GM21529 (cell line): ENCODE results near the gene RASGRP3.

Source experiments
- ATAC-seq: cut with Tn5 transposase; IDR thresholded peaks from one replicate; pipeline ENCODE4 v1.9.1; 2021; ENCODE audit not compliant: unreplicated experiment

The RASGRP3 gene

GRCh38 chr2:33573657-33574056 lies 97.2 kb downstream of the RASGRP3 start:
- no peak for ATAC-seq

DNA sequence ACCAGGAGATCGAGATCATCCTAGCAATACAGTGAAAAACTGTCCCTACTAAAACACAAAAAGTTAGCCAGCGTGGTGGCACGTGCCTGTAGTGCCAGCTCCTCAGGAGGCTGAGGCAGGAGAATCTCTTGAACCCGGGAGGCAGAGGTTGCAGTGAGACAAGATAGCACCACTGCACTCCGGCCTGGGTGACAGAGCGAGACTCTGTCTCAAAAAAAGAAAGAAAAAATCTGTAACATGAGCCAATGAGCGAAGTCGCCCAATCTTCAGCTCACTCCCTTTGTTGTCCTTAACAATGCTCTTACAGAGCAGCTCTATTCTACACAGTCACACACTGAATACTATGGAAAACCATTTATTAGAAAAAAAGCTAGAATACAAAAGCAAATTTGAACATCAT lies 100.6 kb downstream of the RASGRP3 start:
- ATAC-seq: no peak

DNA sequence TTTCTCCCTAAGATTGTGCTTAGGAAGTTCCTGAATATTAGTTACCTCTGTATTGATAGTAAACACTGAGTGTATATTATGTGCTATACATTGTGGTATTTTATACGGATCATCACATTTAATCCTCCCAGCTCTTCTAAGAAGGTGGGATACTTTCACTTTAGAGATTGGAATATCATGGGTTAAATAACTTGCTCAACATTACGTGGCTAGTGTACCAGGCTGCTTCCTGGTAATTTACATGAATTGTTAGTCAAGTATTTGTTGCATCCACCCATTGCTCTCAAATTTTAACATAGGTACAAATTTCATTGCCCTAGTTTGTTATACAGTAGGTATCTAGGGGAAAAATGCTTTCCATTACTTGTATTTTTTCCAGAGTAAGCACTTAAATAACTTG lies 101.2 kb downstream of the RASGRP3 start:
- no peak for ATAC-seq

DNA sequence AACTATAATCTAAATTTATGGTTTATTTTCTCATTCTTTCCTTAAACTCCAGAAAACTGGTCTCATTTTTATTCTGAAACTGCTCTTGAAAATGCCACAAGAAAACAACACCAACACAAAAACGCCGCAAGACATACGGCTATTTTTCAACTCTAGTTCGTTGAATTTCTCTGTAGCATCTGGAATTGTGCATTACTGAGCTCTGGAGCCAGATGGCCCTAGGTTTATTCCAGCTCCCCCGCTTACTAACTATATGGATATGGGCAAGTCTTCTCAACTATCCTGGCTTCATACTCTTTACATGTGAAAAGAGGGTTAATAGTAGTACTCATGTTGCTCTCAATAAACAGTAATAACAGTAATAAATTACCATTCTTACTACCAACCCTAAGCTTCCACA lies 102.8 kb downstream of the RASGRP3 start:
- no peak for ATAC-seq

GRCh38 chr2:33581872-33582271 lies 105.4 kb downstream of the RASGRP3 start:
- no peak for ATAC-seq

DNA sequence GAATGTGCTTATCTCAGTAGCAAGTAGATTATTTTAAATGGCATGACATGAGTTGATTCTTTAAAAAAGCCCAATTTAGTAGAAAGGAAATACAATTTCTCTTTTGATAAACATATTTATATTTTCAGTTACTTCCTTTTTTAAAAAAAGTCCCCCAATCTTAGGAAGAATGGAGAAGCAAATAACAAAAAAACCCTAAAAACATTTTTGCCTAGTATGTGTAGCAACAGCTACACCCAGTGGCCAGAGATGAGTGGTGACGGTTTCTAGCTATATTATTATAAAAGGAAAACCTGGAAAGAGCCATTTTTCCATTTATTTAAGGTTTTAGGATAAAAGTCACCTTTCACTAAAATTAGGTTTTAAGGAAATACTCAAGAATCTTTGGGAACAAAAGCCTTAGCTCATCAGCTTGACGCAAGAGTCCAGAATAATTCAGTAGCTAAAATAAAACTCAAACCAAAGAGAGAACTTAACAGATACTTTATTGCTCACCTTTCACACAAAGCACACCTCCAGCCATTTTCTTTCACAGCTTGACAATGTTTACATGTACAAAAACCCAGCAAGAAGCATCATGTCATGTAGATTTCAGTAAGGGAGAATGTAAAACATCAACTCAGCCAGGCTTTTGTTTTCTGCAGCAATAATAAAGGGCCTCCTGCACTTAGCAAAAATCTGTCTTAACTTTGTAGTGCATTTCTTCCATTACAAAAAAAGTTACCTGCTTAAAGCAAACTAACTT lies 106.9 kb downstream of the RASGRP3 start:
- peak; percentile 77 for ATAC-seq

DNA sequence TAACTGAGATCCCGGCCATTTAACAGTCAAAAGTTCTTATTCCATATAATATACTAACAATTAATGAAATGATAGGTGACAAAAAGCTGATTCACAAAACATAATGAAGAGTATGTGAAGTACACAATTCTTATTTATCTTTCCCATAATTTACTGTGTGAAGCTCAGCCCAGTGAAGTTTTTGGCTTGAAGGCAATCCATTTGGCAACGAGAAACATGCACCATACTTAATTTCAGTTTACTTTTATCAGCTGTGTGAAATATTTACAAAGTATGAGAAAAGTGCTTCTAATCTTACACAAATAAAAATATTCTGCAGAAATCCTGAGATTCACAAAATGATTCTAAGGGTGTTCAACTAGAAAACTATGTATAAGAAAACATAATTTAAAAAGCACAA lies 110.3 kb downstream of the RASGRP3 start:
- ATAC-seq: no peak

- ATAC-seq: no peak
Measured at GRCh38 chr2:33588232-33588631, 111.8 kb downstream of the RASGRP3 start.

DNA sequence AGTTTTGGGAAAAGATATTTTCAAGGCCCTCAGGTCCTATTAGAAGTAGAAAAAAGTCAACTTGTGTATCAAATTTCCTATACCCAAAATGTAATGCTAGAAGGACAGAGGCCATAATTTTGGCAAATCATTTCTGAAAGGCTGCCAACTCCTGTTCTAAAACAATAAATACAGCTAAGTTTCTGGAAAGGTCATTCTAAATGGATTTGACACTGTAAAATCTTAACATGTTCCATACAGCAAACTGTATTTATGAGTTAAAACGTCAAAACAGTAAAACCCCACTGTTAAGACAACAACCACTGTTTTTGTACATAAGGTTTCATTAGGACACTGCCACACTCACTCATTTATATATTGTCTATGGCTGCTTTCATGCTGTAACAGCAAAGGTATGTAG lies 113.0 kb downstream of the RASGRP3 start:
- ATAC-seq: no peak

GRCh38 chr2:33595385-33595784 lies 118.9 kb downstream of the RASGRP3 start:
- no peak for ATAC-seq

GRCh38 chr2:33597026-33597425 lies 120.6 kb downstream of the RASGRP3 start:
- no peak for ATAC-seq

GRCh38 chr2:33598561-33599174 lies 122.2 kb downstream of the RASGRP3 start:
- ATAC-seq: peak; percentile 54

DNA sequence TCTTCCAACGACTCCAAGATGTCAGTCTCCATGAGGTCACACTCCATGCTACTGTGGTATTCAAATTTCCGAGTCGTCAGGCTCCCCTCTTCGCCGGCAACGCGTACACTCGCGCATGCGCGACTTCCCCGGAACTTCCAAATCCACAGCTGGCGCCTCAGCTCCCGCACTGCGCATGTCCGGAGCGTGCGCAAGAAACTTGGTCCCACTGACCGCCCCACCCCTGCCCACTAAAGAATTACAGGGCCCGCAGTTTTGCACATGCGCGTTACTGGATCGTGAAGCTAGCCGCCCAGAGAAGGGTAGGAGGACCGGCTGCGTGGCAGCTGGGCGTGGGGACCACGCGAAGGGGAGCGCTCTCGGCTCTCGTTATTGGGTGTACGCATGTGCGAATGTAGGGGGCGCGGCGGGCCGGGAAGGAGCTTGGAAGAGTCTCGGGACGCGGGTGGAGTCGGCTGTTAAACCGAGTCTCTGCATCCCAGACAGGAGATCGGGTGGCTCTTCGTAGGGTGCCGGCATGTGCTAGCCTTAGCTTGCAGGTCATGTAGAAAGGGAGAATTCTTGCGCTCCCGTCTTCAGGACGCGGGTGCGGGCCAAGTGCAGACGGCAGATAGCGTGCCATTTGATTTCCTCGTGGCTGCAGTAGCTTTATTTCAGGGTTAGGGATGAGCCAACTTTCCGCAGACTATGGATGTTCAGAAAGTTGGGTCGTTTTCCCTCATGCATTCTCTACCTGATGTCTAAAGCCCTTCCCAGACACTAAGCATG lies 122.9 kb downstream of the RASGRP3 start, which contains the start of gene FAM98A:
FAM98A (minus strand) TSS at position 125 of the 768 bp plus-strand sequence; CDS start at position 47, 78 bp downstream.
- peak; percentile 89 for ATAC-seq

DNA sequence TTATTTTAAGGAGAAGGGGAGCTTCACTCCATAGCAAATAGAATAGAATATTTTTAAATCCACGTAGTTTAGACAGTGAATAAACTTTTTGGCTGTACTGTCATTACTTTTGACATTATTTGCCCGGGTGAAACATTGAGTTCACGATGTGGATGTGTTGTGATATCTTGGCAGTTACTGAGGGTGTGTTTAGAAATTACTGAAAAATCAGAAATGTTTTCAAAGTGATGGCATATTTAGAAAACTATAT lies 123.4 kb downstream of the RASGRP3 start:
- ATAC-seq: no peak

DNA sequence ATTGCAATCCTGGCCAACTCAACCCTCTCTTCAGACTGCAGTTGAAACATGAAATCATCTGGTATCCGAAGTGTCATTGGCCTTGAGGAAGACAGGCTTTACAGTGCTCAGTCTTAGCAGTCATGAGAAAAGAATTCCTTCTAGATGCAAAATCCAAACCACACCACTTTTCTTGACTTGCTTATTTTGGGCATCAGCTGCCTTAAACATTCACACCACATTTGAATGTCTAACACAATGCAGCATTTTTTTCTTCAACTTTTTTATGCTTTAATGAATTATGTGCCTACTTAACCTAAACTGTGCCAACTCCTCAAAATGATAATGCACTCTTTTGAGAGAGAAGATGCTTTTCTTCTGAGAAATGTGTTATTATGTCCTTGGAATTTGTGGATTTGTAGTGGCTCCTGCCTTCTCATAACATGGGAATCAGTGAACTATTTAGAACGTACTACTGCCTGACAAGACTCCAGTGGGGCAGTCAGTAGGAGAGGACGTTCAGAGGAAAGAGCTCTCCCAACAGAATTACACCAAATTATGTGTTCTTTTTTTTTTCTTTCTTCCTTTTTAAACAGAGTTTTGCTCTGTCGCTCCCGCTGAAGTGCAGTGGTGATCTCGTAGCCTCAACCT lies 125.9 kb downstream of the RASGRP3 start:
- ATAC-seq: no peak

- no peak for ATAC-seq
Measured at GRCh38 chr2:33603416-33603815, 127.0 kb downstream of the RASGRP3 start.

DNA sequence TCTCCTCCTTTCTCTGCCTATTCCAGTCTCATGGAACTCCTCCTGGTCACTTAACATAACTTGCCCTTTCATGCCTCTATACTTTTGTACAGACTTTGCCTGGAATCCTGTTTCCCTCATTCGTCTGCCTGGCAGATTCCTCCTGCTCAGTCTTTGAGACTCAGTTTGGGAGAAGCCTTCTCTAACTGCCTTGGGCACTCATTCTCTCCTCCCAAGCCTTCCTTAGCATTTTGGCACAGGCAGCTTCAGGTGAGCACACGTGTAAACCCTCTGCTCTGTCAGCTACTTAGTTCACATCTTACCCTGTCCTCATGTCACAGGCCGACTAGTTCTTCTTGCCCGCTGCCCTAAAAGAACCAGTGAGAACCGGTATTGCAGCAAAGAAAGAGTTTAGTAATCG lies 128.6 kb downstream of the RASGRP3 start:
- no peak for ATAC-seq

DNA sequence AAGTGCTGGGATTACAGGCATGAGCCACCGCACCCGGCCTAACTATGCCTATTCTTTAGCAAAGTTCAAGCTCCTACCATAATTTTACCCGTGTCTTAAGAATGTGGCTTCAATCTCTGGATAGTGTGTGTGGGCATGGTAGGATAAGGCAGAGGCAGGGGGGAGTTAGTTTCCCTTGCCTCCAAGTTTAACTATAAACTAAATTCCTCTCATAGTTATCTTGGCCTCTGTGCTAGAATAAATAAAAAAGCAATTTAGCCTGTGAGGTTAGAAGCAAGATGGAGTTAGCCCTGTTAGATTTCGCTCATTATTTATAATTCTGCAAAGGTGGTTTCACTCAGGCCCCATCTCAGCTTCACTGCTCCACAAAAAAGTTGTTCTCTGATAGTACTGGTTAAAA lies 129.7 kb downstream of the RASGRP3 start:
- ATAC-seq: no peak

DNA sequence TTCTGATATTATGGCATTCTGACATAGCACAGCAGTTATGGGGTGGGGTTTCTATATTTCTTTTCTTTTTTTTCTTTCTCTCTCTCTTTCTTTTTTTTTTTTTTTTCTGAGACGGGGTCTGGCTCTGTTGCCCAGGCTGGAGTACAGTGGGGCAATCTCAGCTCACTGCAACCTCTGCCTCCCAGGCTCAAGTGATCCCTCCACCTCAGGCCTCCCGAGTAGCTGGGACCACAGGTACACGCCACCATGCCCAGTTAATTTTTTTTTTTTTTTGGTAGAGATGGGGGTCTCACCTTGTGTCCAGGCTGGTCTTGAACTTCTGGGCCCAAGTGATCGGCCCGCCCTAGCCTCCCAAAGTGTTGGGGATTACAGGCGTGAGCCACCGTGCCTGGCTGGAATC lies 130.2 kb downstream of the RASGRP3 start:
- ATAC-seq: no peak

DNA sequence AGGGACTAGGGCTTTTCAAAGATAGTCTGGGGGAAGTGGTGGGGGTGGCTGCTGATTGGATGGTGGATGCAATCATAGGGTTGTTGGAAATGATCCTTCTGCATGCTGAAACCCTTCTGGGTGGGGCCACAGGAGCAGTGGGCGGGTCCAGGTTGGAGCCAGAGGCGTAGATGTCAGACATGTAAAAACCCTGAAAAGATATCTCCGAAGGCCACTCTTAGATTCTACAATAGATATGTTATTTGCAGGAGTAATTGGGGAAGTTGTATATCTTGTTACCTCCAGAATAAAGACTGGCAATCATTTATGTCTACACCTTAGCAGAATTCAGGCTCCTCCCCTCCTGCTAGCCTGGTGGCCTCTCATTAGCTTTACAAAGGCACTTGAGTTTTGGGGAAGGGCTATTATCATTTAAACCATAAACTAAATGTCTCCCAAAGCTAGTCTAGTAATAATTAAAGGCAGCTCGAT lies 130.8 kb downstream of the RASGRP3 start:
- no peak for ATAC-seq

DNA sequence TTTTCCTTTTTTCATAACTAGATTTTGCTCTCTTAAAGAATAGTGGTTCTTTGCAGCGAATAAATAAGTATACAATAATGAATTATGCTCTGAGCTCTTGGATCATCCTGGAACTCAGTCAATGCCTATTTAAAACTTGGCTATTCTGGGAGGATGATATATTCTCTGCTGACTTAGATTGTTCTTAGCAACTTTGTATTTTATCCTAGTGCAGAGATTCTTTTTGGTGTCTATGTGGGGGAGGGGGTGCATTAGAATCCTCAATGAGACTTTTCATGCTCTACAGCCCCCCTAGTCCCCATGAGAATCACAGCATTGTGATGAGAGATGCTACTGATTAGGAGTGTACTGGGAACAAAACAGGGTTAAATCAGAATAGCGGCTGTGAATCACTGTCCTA lies 131.5 kb downstream of the RASGRP3 start:
- ATAC-seq: no peak

DNA sequence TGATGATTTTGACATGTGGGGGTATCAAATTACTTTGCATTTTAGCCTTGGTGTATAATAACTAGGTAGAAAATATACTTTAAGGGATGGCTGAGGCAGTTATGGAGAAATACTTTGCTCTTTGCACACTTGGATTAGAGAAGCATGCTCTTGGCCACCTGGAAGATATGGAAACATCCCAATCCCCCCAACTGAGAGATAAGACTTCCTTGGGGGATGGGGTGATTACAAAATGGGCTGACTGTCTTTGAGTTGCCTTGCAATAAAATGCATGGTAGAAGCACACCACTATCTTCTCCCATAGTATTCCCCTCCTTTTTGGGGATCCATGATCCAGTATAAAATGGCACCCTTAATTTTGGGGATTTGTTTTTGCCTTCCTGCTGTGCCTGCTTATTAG lies 137.7 kb downstream of the RASGRP3 start:
- no peak for ATAC-seq
